Nephron progenitor cell (in vitro differentiated cells): ENCODE measurements around the gene MTF2.
A peak's percentile ranks its signal among the peaks of the same experiment; 100 is the strongest.

Source experiments
- DNase-seq: peaks from one replicate; pipeline ENCODE4 v3.0.0; 2021
- H3K27ac Mint-ChIP-seq: 2 replicates; pipeline ENCODE4 v1.8.0; 2021; ENCODE audit warnings: mild to moderate bottlenecking, moderate library complexity, mixed read lengths
- H3K27me3 Mint-ChIP-seq: 2 replicates; pipeline ENCODE4 v1.8.0; 2021; ENCODE audit warnings: mild to moderate bottlenecking, low read depth, mixed read lengths; ENCODE audit not compliant: poor library complexity
- H3K36me3 Mint-ChIP-seq: 2 replicates; pipeline ENCODE4 v1.8.0; 2021; ENCODE audit warnings: low read depth, mixed read lengths
- H3K4me1 Mint-ChIP-seq: 2 replicates; pipeline ENCODE4 v1.8.0; 2021; ENCODE audit warnings: mixed read lengths
- H3K4me3 Mint-ChIP-seq: 2 replicates; pipeline ENCODE4 v1.8.0; 2021; ENCODE audit warnings: mild to moderate bottlenecking, moderate library complexity, mixed read lengths
- H3K9me3 Mint-ChIP-seq: 2 replicates; pipeline ENCODE4 v1.8.0; 2021; ENCODE audit warnings: mild to moderate bottlenecking, moderate library complexity, mixed read lengths
- CTCF ChIP-seq: fragments of 200-600 bp; sonication (generic); IDR thresholded peaks from 2 replicates; pipeline ENCODE4 v1.5.0; 2021; ENCODE audit warnings: antibody characterized with exemption

MTF2 gene

GRCh38 chr1:93136445-93136844, 57.4 kb downstream of the MTF2 start:
- DNase-seq, result no peak
- TF ChIP-seq CTCF, result no peak
- no peak overlapping the region for H3K4me3 Mint-ChIP-seq
- no peaks in the 10 kb centered on the region for H3K4me1 Mint-ChIP-seq
- H3K36me3 Mint-ChIP-seq, result peaks cover 62% of the 10 kb centered on the region
- no peaks in the 10 kb centered on the region for H3K27me3 Mint-ChIP-seq
- no peaks in the 10 kb centered on the region for H3K9me3 Mint-ChIP-seq
- no peak overlapping the region for H3K27ac Mint-ChIP-seq

- Mint-ChIP-seq H3K36me3 (peaks cover 72% of the 10 kb centered on the region), H3K27ac (no peak overlapping the region)
- no peak for TF ChIP-seq CTCF
Observed at GRCh38 chr1:93137604-93138292, 58.7 kb downstream of the MTF2 start.

GRCh38 chr1:93140106-93140505, 61.0 kb downstream of the MTF2 start:
- no peaks in the 10 kb centered on the region for H3K27me3 Mint-ChIP-seq
- DNase-seq, result no peak
- peaks cover 74% of the 10 kb centered on the region for H3K36me3 Mint-ChIP-seq
- H3K4me1 Mint-ChIP-seq, result no peaks in the 10 kb centered on the region
- no peak overlapping the region for H3K4me3 Mint-ChIP-seq
- no peaks in the 10 kb centered on the region for H3K9me3 Mint-ChIP-seq
- TF ChIP-seq CTCF, result no peak
- H3K27ac Mint-ChIP-seq, result peak overlapping the region; percentile 51

More at GRCh38 chr1:93137604-93138292, 58.7 kb downstream of the MTF2 start:
- Mint-ChIP-seq H3K4me1 (no peaks in the 10 kb centered on the region), H3K27me3 (no peaks in the 10 kb centered on the region), H3K9me3 (no peaks in the 10 kb centered on the region), H3K4me3 (no peak overlapping the region)
- no peak for DNase-seq

- Mint-ChIP-seq H3K27ac (peak overlapping the region; percentile 10), H3K4me1 (no peaks in the 10 kb centered on the region), H3K4me3 (no peak overlapping the region), H3K36me3 (peaks cover 57% of the 10 kb centered on the region), H3K9me3 (no peaks in the 10 kb centered on the region), H3K27me3 (no peaks in the 10 kb centered on the region)
- no peak for DNase-seq
- TF ChIP-seq CTCF, result no peak
Observed at GRCh38 chr1:93142161-93142560, 63.1 kb downstream of the MTF2 start.

- no peak overlapping the region for H3K4me3 Mint-ChIP-seq
- H3K36me3 Mint-ChIP-seq, result peaks cover 49% of the 10 kb centered on the region
- no peak for DNase-seq
- H3K9me3 Mint-ChIP-seq, result no peaks in the 10 kb centered on the region
- no peaks in the 10 kb centered on the region for H3K4me1 Mint-ChIP-seq
- no peaks in the 10 kb centered on the region for H3K27me3 Mint-ChIP-seq
- H3K27ac Mint-ChIP-seq, result no peak overlapping the region
- no peak for TF ChIP-seq CTCF
Observed at GRCh38 chr1:93143136-93143535, 64.1 kb downstream of the MTF2 start.

GRCh38 chr1:93143769-93144168, 64.7 kb downstream of the MTF2 start:
- no peaks in the 10 kb centered on the region for H3K27me3 Mint-ChIP-seq
- no peaks in the 10 kb centered on the region for H3K4me1 Mint-ChIP-seq
- H3K9me3 Mint-ChIP-seq, result no peaks in the 10 kb centered on the region

More at GRCh38 chr1:93143769-93144168, 64.7 kb downstream of the MTF2 start:
- no peak overlapping the region for H3K27ac Mint-ChIP-seq
- DNase-seq, result no peak
- H3K4me3 Mint-ChIP-seq, result no peak overlapping the region
- no peak for TF ChIP-seq CTCF
- peaks cover 49% of the 10 kb centered on the region for H3K36me3 Mint-ChIP-seq
